NCI-H2196 treated with DMSO at 0.1 percent for 48 hours (cell line): ENCODE data around the gene BMPER.

Experiments
- DNase-seq: peaks from one replicate; lab custom pipeline; 2025; ENCODE audit not compliant: unreplicated experiment; lab: John Stamatoyannopoulos, UW

The BMPER gene

DNA sequence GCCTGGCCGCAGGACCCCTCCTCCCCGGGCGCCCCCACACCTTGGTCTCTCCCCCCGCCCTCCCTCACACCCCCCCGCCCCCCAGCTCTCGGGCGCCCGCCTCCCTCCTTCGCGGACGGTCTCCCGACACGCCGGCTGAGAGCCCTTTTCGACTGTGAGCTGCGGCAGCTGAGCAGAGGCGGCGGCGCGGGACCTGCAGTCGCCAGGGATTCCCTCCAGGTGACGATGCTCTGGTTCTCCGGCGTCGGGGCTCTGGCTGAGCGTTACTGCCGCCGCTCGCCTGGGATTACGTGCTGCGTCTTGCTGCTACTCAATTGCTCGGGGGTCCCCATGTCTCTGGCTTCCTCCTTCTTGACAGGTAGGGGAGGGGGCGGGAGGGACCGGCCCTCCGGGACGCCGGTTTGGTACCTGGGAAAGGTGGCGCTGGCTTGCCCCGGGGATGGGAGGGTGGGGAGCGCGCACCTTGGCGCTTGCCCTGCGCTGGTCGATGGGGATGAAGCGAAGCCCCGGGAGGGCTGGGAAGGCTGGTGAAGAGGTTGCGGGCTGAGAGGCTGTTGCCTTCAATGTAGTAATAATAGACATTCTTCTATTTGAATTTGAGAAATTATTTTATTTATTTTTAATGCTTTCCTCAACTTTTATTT, at the start of gene BMPER:
Gene BMPER, plus strand, starts transcription at position 151 of the 644 bp plus-strand sequence. Its CDS starts 75 bp downstream, at position 226.
- peak; percentile 9 for DNase-seq

- no peak for DNase-seq
Observed at GRCh38 chr7:33861947-33862346, 43.4 kb upstream of the BMPER start.

DNA sequence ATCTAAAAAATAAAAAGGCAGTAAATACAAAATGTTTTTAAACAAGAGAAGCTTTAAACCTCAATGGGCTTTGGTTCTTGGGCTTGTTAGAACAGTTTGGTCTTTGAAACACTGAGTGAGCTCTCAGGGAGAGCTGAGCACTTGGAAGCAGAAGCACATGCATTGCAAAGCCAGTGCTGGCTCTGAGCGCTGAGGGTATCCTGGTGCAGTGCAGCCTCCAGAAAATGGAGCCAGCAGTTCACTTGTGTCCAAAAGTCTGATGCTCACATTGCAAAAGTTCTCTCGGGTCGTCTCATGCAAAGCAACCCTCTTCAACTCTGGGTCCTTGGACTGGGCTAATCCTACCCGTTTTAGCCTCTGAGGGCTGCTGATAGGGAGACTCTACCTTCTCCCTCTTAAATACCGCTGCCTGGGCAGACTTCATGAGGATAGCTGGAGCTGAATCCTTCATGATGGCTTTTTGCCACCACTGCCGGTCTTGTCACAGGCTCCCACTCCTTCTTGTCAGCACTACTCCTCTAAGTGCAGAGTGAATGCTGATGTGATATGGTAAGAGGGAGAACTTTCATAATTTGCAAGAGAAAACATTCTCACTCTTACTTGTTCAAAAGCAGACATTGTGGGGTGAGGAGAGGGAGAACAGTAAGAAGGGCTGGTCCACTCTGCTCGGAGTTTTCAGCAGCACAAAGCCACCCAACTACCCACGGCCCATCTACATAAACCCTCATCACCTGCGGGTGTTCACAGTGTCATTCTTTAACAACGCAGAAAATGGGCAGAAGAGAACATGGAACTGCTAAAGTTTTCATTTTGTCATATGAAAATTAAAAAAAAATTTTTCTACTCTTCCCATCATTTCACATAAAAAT, 42.2 kb upstream of the BMPER start:
- no peak for DNase-seq

DNA sequence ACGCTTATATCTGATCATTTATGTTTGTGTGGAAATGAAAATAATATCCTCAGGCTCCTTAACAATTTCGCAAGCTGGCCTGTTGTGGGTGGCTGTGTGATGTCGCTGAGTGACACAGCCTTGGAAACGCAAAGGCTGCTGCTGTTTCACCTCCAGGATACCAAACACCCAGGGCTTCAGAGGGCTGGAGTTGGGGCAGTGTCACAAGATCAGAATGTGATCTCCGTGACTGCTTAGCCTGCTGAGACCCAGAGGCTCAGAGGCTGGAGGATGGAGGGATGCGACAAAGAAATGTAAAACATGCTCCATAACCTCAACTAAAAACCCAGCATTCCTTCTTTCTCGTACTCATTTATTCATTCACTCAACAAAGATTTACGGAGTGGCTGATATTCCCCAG, 37.2 kb upstream of the BMPER start:
- DNase-seq = no peak

GRCh38 chr7:33869176-33869575, 36.2 kb upstream of the BMPER start:
- no peak for DNase-seq

GRCh38 chr7:33870120-33870519, 35.2 kb upstream of the BMPER start:
- no peak for DNase-seq

DNA sequence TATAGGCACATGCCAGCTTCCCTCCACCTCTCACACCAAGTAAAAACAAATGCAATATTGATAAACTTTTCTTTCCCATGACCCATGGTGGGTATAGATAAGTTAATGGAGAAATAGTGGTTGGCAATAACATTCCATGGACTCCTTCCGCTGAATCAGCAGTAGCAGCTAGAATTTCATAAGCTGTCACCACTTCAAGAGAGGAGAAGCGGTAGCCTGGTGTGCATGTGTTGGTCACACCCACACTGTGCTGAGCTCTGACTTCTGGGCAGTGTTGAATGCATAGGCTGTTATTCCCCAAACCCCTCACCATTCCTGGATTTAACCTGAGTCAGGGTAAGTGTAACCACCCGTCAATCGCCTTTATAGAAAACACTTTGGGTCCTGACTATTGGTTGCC, 32.5 kb upstream of the BMPER start:
- no peak for DNase-seq

GRCh38 chr7:33873518-33873917, 31.8 kb upstream of the BMPER start:
- no peak for DNase-seq

DNA sequence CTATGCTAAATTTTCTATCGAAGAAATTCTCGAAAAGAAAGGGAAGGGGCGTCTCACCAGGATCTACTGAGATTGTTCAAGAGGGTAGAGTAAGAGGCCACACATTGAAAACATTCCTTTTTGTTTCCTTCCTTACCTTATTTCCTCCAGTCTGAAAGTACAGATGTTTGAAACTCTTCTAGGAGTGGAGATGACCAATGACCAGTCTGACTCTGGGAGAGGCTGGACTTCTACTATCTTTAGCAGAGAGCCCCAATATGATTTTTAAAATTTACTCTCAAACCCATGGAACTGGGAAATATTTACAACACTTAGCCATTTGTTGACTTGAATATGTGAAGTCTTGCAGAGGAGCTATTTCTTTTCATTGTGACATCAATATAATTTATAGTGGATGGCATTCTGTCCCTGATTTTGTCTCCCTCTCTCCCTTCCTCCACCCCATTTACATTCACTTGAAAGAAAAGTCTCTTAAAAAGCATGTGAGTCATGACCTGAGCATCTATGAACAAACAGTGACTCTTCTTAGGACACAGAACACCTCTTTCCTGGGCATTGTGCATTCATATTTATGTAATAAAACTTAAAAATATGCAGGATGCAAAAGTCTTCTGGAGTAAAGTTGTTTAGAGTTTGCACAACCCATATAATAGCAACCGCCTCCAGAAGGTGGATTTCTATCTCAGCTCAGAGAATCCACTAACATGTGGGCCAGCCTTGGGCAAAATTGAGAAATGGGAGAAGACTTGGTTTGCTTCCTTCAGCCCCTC, 31.2 kb upstream of the BMPER start:
- DNase-seq = no peak

GRCh38 chr7:33874943-33875342, 30.4 kb upstream of the BMPER start:
- DNase-seq = no peak

DNA sequence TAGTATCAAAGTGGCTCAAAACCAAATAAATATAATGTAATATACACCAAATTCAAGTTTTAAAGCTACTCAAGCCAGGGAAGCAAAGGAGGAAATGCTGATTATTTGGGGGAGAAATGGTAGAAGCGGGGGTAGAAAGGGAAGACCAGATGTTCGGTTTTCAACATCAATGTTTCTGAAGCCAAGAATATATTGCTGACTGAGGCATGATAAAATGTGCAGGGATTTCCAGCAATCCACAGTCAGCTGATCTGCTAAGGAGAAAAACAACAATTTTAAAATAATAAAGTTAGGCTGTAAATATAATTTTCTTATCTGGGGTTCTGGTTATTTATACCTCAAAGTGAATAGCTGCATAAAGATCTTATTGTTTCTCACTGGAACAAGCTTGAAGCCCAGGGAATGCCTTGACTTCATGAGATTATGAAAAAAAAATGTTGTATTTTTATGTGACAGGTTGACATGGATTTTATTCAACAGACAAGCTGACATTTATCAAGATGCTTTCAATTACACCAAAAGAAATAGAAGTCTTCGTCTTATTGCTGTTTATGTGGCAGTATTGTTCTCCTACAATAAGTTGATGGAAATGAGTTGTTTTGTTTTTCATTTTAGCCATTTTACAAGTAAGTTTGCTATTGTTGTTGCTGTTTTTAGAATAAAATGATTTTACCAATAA, 28.6 kb upstream of the BMPER start:
- DNase-seq = no peak

DNA sequence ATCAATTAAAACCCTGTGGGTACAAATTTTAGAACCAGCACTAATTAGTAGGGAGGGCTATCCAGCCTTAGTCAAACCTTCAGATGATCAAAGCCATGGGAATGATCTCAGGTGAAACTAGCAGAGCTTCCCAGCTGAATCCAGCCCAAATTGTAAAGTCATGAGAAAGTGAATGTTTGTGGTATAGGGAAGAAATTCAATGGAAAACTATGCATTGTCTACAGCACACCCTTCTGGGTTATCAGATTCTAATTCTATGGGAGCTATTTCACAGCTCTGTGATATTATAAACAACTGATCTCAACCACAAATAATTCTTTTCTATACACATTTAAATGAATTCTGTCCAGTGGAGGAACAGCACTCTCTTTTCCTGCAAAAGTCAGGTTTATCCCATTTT, 24.6 kb upstream of the BMPER start:
- DNase-seq = no peak

DNA sequence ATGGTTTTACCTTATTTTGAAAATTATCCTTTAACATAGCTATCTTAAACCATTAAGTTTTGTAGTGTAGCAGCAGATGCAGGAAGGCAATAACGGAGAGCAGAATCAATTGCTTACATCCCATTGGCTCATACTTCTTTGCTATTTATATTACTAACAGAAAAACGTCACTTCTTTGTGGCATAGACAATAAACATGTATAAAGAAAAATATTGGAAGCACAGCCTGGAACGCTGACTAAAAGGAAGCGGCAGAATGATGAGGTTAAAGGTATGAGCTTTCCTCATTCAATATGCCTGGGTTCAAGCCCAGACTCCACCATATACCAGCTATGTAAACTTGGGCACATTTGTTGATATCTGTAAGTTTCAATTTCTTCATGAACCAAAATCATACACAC, 24.0 kb upstream of the BMPER start:
- no peak for DNase-seq

DNA sequence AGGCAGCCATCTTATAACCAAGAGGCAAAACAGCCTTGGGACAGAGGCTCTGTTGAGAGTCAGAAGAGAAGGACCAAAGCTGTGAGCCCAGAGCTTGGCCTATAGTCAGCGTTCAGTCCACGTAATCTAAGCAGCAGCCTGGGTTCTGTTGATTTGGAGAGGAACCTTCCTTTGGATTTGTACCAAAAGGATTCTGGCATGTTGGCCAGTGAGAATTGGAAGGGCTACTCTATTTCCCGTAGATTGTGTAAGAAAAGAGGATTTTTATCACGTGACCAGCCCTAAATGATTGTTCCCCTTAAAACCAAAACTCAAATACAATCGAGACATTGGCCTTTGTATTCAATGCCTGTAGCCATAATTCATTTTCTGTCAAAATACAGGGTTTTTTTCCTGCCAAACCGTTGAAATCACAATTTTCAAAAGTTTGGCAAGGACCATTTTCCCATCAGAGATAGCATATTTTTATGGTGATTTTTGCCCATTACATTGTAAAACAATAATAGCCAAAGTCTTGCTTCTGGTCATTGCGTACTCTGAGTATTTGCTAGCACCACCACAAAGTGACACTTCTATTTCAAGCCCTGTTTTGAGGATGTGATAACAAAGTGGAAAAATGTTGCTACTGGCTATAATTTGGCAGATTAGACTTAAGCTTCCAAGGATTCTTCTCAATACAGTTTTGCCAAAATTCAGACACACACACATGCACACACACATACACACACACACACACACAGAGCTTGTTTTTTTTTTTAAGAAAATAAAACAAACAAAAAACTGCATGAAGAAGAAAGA, 23.1 kb upstream of the BMPER start:
- DNase-seq = no peak

DNA sequence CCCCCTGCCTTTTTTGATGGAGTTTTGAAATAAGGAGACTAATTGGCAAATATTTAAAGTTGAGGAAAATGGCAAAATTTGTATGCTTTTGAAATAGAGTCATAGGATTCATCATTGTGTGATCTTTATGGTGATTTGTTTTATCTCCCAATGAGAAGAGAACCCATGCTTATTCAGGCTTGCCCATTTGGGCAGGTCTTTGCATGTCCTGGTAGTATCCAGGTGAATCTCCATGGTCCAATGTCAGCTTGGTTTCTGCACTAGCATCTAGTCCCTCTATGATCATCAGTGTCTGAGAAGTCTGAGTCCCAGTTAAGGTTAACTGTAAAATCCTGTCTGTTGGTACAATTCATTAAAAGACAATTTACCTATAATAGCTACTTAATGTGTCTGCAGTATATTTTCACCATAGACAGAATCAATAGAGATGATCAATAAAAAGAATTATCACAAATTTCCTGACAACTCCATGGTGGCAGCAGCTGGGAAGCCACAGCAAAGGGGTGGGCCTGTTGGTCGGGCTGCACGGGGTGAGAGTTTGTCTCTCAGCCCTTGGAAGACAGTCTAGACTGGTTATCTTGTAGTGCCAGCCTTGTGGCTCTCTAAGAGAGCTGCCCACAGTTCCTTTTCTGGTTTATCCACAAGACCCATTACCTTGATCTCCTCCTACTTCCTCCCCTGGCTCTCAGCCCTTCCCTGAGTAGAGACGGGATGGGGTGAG, 22.2 kb upstream of the BMPER start:
- DNase-seq = no peak

DNA sequence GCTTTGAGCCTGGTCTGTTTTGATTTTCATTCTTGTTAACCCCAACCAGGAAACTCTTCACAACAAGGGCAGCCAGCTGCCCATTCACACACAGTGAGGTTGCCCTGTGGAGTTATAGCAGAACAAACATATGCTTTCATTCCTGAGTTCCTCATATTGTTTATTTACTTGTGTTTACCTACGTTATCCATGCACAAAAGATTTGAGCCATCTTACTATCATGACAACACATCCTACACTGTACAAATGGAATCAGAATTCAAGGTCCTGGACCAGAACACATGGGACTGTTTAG, 21.7 kb upstream of the BMPER start:
- no peak for DNase-seq

- DNase-seq = no peak
Observed at GRCh38 chr7:33885290-33886148, 19.8 kb upstream of the BMPER start.

DNA sequence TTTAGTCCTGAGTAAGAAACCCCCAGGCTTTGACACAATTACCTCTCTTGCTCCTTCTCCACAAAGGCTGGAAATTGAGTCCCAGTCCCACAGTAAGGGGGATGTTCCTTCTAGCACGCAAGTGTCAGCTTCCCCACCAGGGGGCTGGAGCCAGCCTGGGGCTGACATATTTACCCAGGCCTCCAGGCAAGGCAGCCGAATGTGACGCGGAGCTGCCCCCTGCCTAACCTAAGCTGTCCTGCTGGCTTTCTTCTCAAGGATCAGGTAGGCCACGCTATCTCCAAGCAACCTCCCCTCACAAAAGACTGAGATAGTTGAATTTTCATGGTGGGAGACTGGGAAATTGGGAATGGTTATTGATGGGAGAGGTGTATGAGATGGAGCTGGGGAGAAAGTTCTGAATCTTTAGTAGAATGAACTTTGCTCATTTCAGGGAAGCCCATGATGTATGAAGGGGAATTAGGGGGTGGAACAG, 19.2 kb upstream of the BMPER start:
- DNase-seq = no peak
